ENCODE measurements around the gene U2SURP.

U2SURP gene

DNA sequence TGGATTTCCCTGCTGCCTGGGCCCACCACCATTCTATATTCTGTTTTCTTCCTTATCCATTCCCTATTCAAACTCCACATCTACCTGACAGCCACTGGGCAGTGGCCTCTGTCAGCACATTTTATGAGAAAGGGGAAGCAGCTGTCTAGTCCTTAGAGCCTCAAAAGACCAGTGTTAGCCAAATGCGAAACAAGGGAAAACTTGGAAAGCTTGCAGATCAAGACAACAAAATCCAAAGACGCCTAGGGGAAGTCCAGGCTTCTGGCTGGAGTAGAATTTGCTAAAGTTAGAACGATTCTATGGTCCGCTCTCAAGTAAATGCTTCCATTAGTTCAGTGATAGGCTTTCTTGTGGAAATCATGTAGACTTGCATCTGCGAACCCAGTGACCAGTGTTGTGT is 78.8 kb downstream of the U2SURP start:
- TF ChIP-seq, protein P1, sequence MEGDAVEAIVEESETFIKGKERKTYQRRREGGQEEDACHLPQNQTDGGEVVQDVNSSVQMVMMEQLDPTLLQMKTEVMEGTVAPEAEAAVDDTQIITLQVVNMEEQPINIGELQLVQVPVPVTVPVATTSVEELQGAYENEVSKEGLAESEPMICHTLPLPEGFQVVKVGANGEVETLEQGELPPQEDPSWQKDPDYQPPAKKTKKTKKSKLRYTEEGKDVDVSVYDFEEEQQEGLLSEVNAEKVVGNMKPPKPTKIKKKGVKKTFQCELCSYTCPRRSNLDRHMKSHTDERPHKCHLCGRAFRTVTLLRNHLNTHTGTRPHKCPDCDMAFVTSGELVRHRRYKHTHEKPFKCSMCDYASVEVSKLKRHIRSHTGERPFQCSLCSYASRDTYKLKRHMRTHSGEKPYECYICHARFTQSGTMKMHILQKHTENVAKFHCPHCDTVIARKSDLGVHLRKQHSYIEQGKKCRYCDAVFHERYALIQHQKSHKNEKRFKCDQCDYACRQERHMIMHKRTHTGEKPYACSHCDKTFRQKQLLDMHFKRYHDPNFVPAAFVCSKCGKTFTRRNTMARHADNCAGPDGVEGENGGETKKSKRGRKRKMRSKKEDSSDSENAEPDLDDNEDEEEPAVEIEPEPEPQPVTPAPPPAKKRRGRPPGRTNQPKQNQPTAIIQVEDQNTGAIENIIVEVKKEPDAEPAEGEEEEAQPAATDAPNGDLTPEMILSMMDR (IDR thresholded peaks at IDR 0.05): no peak
- Histone ChIP-seq H3K4me3 (no peak overlapping the region), H3K27ac (no peak overlapping the region)
- DNase-seq (ENCODE audit: low spot score): no peak

DNA sequence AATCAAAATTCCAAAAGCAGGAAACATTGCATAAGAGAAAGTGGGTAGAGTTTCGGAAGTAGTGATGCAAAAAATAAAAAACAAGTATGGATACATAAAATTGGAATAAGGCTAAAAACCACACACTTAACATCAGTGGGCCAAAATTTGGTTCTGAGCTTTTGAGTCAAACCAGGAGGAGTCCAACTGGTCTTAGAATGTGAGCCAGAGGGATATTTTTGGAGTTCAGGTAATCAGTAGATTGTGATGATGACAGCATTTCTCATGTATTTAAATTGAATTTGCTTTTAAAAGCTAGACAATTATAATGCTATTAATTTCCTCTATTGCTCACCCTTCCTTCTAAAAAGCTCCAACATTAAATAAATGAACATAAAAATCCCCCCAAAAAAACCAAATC is 80.0 kb downstream of the U2SURP start:
- TF ChIP-seq, protein P1 (IDR thresholded peaks at IDR 0.05): no peak
- Histone ChIP-seq H3K27ac (no peak overlapping the region), H3K4me3 (no peak overlapping the region)
- DNase-seq (ENCODE audit: low spot score): no peak

- no peak overlapping the region for H3K4me3 ChIP-seq
- no peak for DNase-seq (ENCODE audit: low spot score)
- TF ChIP-seq, protein P1 (IDR thresholded peaks at IDR 0.05): no peak
- H3K27ac ChIP-seq: no peak overlapping the region
Observed at GRCh38 chr3:143081844-143082778, 80.7 kb downstream of the U2SURP start.

- no peak overlapping the region for H3K4me3 ChIP-seq
- no peak for DNase-seq (ENCODE audit: low spot score)
- TF ChIP-seq, protein P1 (IDR thresholded peaks at IDR 0.05): no peak
- no peak overlapping the region for H3K27ac ChIP-seq
Observed at GRCh38 chr3:143083781-143084180, 82.4 kb downstream of the U2SURP start.

GRCh38 chr3:143084856-143085731 is 83.7 kb downstream of the U2SURP start:
- DNase-seq (ENCODE audit: low spot score): no peak
- Histone ChIP-seq H3K4me3 (no peak overlapping the region), H3K27ac (no peak overlapping the region)
- TF ChIP-seq, protein P1 (IDR thresholded peaks at IDR 0.05): no peak

- H3K4me3 ChIP-seq: no peak overlapping the region
- no peak overlapping the region for H3K27ac ChIP-seq
- TF ChIP-seq, protein P1 (IDR thresholded peaks at IDR 0.05): no peak
- no peak for DNase-seq (ENCODE audit: low spot score)
Observed at GRCh38 chr3:143088835-143089234, 87.5 kb downstream of the U2SURP start.

Measured in coronary artery (tissue), 2 donors.